Measurements from ENCODE around the gene CRMP1. TPM values are rescaled to one million over a fixed set of nuclear protein-coding genes. Genes with fewer than 3 reads are reported as not detected.

The CRMP1 gene
- total and polyA plus RNA-seq, 7 donors, result under 0.01 to 6.4 (median 4.2) TPM; not detected in 1

DNA sequence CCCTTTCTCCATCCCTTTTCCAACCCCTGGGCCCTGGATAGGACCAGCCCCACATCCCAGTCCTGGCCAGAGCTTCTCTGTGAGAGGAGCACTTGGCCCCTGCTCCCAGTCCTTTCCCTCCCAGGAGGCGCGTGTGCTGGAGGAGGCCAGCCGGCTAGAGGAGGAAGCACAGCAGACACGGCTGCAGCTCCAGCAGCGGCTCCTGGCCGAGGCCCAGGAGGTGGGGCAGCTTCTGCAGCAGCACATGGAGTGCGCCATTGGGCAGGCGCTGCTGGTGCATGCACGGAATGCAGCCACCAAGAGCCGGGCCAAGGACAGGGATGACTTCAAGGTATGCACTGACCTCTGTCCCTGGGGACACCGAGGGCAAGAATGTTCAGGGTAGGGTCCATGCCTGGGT, 94.4 kb downstream of the CRMP1 start:
- intact Hi-C loops (cut with DNase I), result no loop called here
- Histone ChIP-seq H3K36me3 (peaks cover 17 to 82% (median 31%) of the 10 kb centered on the region in 4 donors), H3K9me3 (no peaks in the 10 kb centered on the region), H3K4me3 (no peak overlapping the region), H3K27ac (no peak overlapping the region), H3K27me3 (no peaks in the 10 kb centered on the region), H3K4me1 (no peaks in the 10 kb centered on the region)
- 54 to 84% methylated on average over 11 of the region's 11 CpGs for WGBS, 2 donors
- DNase-seq, result peak; percentile 52
- TF ChIP-seq, protein P1, sequence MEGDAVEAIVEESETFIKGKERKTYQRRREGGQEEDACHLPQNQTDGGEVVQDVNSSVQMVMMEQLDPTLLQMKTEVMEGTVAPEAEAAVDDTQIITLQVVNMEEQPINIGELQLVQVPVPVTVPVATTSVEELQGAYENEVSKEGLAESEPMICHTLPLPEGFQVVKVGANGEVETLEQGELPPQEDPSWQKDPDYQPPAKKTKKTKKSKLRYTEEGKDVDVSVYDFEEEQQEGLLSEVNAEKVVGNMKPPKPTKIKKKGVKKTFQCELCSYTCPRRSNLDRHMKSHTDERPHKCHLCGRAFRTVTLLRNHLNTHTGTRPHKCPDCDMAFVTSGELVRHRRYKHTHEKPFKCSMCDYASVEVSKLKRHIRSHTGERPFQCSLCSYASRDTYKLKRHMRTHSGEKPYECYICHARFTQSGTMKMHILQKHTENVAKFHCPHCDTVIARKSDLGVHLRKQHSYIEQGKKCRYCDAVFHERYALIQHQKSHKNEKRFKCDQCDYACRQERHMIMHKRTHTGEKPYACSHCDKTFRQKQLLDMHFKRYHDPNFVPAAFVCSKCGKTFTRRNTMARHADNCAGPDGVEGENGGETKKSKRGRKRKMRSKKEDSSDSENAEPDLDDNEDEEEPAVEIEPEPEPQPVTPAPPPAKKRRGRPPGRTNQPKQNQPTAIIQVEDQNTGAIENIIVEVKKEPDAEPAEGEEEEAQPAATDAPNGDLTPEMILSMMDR (IDR thresholded peaks at IDR 0.05), result no peak
- TF ChIP-seq EP300 (IDR thresholded peaks at IDR 0.05) (no peak), POLR2A (IDR thresholded peaks at IDR 0.05) (no peak), POLR2AphosphoS5 (IDR thresholded peaks at IDR 0.05) (no peak)

GRCh38 chr4:5797866-5798265, 95.0 kb downstream of the CRMP1 start:
- intact Hi-C loops (cut with DNase I), result no loop called here
- 89 to 96% methylated on average over 6 of the region's 6 CpGs for WGBS, 2 donors
- Histone ChIP-seq H3K27me3 (no peaks in the 10 kb centered on the region), H3K4me3 (no peak overlapping the region), H3K27ac (no peak overlapping the region), H3K9me3 (no peaks in the 10 kb centered on the region), H3K36me3 (peaks cover 17 to 79% (median 31%) of the 10 kb centered on the region in 4 donors), H3K4me1 (no peaks in the 10 kb centered on the region)
- TF ChIP-seq POLR2A (IDR thresholded peaks at IDR 0.05) (no peak), EP300 (IDR thresholded peaks at IDR 0.05) (no peak), POLR2AphosphoS5 (IDR thresholded peaks at IDR 0.05) (no peak)
- TF ChIP-seq, protein P1 (IDR thresholded peaks at IDR 0.05), result no peak
- DNase-seq, result peak; percentile 11

DNA sequence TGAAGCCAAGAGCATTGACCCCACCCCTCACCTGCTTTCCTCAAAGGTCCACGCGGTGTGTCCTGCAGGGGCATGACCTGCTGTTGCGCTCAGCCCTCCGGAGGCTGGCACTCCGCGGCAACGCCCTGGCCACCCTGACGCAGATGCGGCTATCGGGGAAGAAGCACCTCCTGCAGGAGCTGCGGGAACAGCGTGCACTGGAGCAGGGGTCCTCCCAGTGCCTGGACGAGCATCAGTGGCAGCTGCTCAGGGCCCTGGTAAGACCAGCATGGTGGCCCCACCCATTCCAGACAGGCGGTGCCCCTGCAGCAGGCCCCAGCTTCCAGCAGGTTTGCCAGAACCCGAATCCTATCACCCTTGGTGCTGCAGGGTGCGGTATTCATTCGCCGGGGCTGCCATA, 95.9 kb downstream of the CRMP1 start:
- no peaks in the 10 kb centered on the region for H3K9me3 ChIP-seq
- H3K36me3 ChIP-seq, result peaks cover 17 to 70% (median 27%) of the 10 kb centered on the region in 4 donors
- H3K27ac ChIP-seq, result no peak overlapping the region
- intact Hi-C loops (cut with DNase I), result no loop called here
- no peaks in the 10 kb centered on the region for H3K27me3 ChIP-seq
- no peak overlapping the region for H3K4me3 ChIP-seq
- TF ChIP-seq POLR2A (IDR thresholded peaks at IDR 0.05) (no peak), EP300 (IDR thresholded peaks at IDR 0.05) (no peak), POLR2AphosphoS5 (IDR thresholded peaks at IDR 0.05) (no peak)
- TF ChIP-seq, protein P1 (IDR thresholded peaks at IDR 0.05), result no peak
- H3K4me1 ChIP-seq, result no peaks in the 10 kb centered on the region
- WGBS, 2 donors, result 91 to 93% methylated on average over 18 of the region's 18 CpGs
- peak; percentile 45 for DNase-seq

DNA sequence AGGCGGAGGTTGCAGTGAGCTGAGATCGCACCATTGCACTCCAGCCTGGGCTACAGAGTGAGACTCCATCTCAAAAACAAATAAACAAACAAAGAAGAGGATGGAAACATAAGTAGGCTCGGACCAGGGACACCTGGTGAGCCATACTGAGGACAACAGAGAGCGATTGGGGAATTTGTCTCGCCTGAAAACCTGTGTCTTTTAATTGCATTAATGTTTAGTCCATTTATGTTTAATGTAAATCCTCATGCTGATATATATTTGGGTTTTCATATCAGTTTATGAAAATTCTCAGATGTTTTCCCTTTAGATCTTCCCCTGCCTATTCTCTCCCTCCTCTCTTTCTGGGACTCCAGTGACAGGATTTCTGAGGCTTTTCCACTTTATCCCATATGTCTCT, 97.3 kb downstream of the CRMP1 start:
- 90 to 91% methylated on average over 5 of the region's 5 CpGs for WGBS, 2 donors
- Histone ChIP-seq H3K36me3 (peaks cover 12 to 59% (median 25%) of the 10 kb centered on the region in 4 donors), H3K4me1 (no peaks in the 10 kb centered on the region), H3K27me3 (no peaks in the 10 kb centered on the region), H3K9me3 (no peaks in the 10 kb centered on the region), H3K4me3 (no peak overlapping the region), H3K27ac (no peak overlapping the region)
- DNase-seq, result no peak
- intact Hi-C loops (cut with DNase I), result no loop called here
- TF ChIP-seq POLR2AphosphoS5 (IDR thresholded peaks at IDR 0.05) (no peak), POLR2A (IDR thresholded peaks at IDR 0.05) (no peak), EP300 (IDR thresholded peaks at IDR 0.05) (no peak)
- TF ChIP-seq, protein P1 (IDR thresholded peaks at IDR 0.05), result no peak

- Histone ChIP-seq H3K36me3 (peaks cover 10 to 59% (median 19%) of the 10 kb centered on the region in 4 donors), H3K27ac (no peak overlapping the region), H3K9me3 (no peaks in the 10 kb centered on the region), H3K4me1 (no peaks in the 10 kb centered on the region), H3K27me3 (no peaks in the 10 kb centered on the region), H3K4me3 (no peak overlapping the region)
- TF ChIP-seq POLR2A (IDR thresholded peaks at IDR 0.05) (no peak), EP300 (IDR thresholded peaks at IDR 0.05) (no peak), POLR2AphosphoS5 (IDR thresholded peaks at IDR 0.05) (no peak)
- TF ChIP-seq, protein P1 (IDR thresholded peaks at IDR 0.05), result no peak
- 91 to 94% methylated on average over 13 of the region's 13 CpGs for WGBS, 2 donors
- DNase-seq, result peak; percentile 50
- intact Hi-C loops (cut with DNase I), result no loop called here
These were observed 99.4 kb downstream of the CRMP1 start for GRCh38 chr4:5793514-5793913.
